ENCODE data around the gene ITGB1. TPM values are rescaled to one million over a fixed set of nuclear protein-coding genes. Genes with fewer than 3 reads are reported as not detected.

Gene ITGB1
- total RNA-seq, 1 donor from 2014 or later, result 409 TPM

- no peak overlapping the region for H3K27ac ChIP-seq
- no peaks in the 10 kb centered on the region for H3K36me3 ChIP-seq
- no peaks in the 10 kb centered on the region for H3K9me3 ChIP-seq
- no peaks in the 10 kb centered on the region for H3K4me1 ChIP-seq
- DNase-seq, result no peak
- H3K27me3 ChIP-seq (ENCODE audit: low read depth), result no peaks in the 10 kb centered on the region
- ATAC-seq, result no peak
- TF ChIP-seq CTCF (IDR thresholded peaks at IDR 0.05), result no peak
- H3K4me3 ChIP-seq, result no peak overlapping the region
- intact Hi-C loops (cut with DNase I), result no loop called here
These were observed 79.4 kb downstream of the ITGB1 start for GRCh38 chr10:32878646-32879045.

- DNase-seq (no peak), ATAC-seq (no peak)
- no peaks in the 10 kb centered on the region for H3K36me3 ChIP-seq
- H3K4me3 ChIP-seq, result no peak overlapping the region
- H3K27ac ChIP-seq, result no peak overlapping the region
- no peaks in the 10 kb centered on the region for H3K4me1 ChIP-seq
- no peaks in the 10 kb centered on the region for H3K9me3 ChIP-seq
- no peaks in the 10 kb centered on the region for H3K27me3 ChIP-seq (ENCODE audit: low read depth)
- TF ChIP-seq CTCF (IDR thresholded peaks at IDR 0.05), result no peak
- intact Hi-C loops (cut with DNase I), result no loop called here
These were observed 80.1 kb downstream of the ITGB1 start for GRCh38 chr10:32877915-32878314.

- Histone ChIP-seq H3K4me1 (no peaks in the 10 kb centered on the region), H3K4me3 (no peak overlapping the region), H3K36me3 (no peaks in the 10 kb centered on the region), H3K9me3 (no peaks in the 10 kb centered on the region), H3K27me3 (ENCODE audit: low read depth) (no peaks in the 10 kb centered on the region), H3K27ac (no peak overlapping the region)
- intact Hi-C loops (cut with DNase I), result no loop called here
- ATAC-seq, result no peak
- no peak for TF ChIP-seq CTCF (IDR thresholded peaks at IDR 0.05)
- DNase-seq, result no peak
These were observed 92.9 kb downstream of the ITGB1 start for GRCh38 chr10:32865170-32865569.

GRCh38 chr10:32854435-32854834 lies 103.6 kb downstream of the ITGB1 start:
- intact Hi-C loops (cut with DNase I), result no loop called here
- Histone ChIP-seq H3K27me3 (ENCODE audit: low read depth) (no peaks in the 10 kb centered on the region), H3K36me3 (no peaks in the 10 kb centered on the region), H3K9me3 (no peaks in the 10 kb centered on the region), H3K4me1 (no peaks in the 10 kb centered on the region), H3K4me3 (no peak overlapping the region), H3K27ac (no peak overlapping the region)
- DNase-seq (no peak), ATAC-seq (no peak)
- no peak for TF ChIP-seq CTCF (IDR thresholded peaks at IDR 0.05)

GRCh38 chr10:32851301-32851700 lies 106.7 kb downstream of the ITGB1 start:
- H3K9me3 ChIP-seq, result no peaks in the 10 kb centered on the region
- no peak overlapping the region for H3K27ac ChIP-seq
- H3K4me3 ChIP-seq, result no peak overlapping the region
- no peaks in the 10 kb centered on the region for H3K36me3 ChIP-seq
- intact Hi-C loops (cut with DNase I), result no loop called here
- no peak for TF ChIP-seq CTCF (IDR thresholded peaks at IDR 0.05)
- H3K27me3 ChIP-seq (ENCODE audit: low read depth), result no peaks in the 10 kb centered on the region
- ATAC-seq (no peak), DNase-seq (no peak)
- H3K4me1 ChIP-seq, result no peaks in the 10 kb centered on the region
